T-helper 22 cell (primary cell): ENCODE data around the gene LSM7.

Experiments used
- DNase-seq: peaks from one replicate; pipeline ENCODE4 v3.0.0-alpha.2; 2020; ENCODE audit warnings: low read depth

Gene LSM7

GRCh38 chr19:2278459-2279158 is 49.8 kb downstream of the LSM7 start:
- DNase-seq, result no peak

GRCh38 chr19:2277138-2277537 is 51.2 kb downstream of the LSM7 start:
- no peak for DNase-seq

DNA sequence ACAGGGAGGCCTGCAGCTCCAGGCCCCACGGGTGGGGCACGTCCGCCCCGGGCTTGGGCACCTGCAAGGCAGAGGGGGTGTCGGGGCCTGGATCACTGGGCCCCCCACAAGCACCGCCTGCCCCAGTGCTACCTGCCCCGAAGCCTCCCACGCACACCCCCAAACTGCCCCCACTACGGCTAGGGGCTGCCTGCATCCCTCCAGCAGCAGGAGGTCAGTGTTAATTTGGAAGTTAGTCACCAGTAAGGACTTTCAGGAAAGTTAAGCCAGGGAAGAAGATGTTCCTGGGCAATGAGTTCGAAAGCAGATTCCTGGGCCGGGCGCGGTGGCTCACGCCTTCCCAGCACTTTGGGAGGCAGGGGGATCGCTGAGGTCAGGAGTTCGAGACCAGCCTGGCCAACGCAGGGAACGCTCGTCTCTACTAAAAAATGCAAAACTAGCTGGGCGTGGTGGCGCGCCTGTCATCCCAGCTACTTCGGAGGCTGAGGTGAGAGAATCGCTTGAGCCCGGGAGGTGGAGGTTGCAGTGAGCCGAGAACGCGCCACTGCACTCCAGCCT is 51.9 kb downstream of the LSM7 start:
- no peak for DNase-seq

GRCh38 chr19:2275588-2276428 is 52.6 kb downstream of the LSM7 start:
- no peak for DNase-seq

GRCh38 chr19:2274931-2275535 is 53.4 kb downstream of the LSM7 start:
- DNase-seq, result no peak

GRCh38 chr19:2274185-2274711 is 54.1 kb downstream of the LSM7 start:
- no peak for DNase-seq

- DNase-seq, result peak; percentile 68
These were observed 54.8 kb downstream of the LSM7 start for GRCh38 chr19:2273356-2274184.
